Glutamatergic neuron (in vitro differentiated cells): ENCODE results near the gene IL19. TPM values are rescaled to one million over a fixed set of nuclear protein-coding genes. Genes with fewer than 3 reads are reported as not detected.
"Not testable (repeated sequence)": the region's sequence is repeated elsewhere in the genome, so short reads cannot be mapped to it uniquely, and the experiment has no call there.

Source experiments
- DNase-seq: peaks from one replicate; pipeline ENCODE4 v3.0.0; 2022
- H3K27ac Mint-ChIP-seq: one replicate; pipeline ENCODE4 v1.8.0; 2020; ENCODE audit warnings: mild to moderate bottlenecking, mixed read lengths, inconsistent platforms; ENCODE audit not compliant: unreplicated experiment
- H3K27me3 Mint-ChIP-seq: one replicate; pipeline ENCODE4 v1.8.0; 2020; ENCODE audit warnings: mild to moderate bottlenecking, moderate library complexity, mixed read lengths, inconsistent platforms; ENCODE audit not compliant: unreplicated experiment
- H3K36me3 Mint-ChIP-seq: one replicate; pipeline ENCODE4 v1.8.0; 2020; ENCODE audit warnings: mild to moderate bottlenecking, mixed read lengths, inconsistent platforms; ENCODE audit not compliant: unreplicated experiment
- H3K4me1 Mint-ChIP-seq: one replicate; pipeline ENCODE4 v1.8.0; 2020; ENCODE audit warnings: mild to moderate bottlenecking, low read depth, mixed read lengths, inconsistent platforms; ENCODE audit not compliant: unreplicated experiment
- H3K4me3 Mint-ChIP-seq: one replicate; pipeline ENCODE4 v1.8.0; 2020; ENCODE audit warnings: mild to moderate bottlenecking, mixed read lengths, inconsistent platforms; ENCODE audit not compliant: unreplicated experiment
- H3K9me3 Mint-ChIP-seq: one replicate; pipeline ENCODE4 v1.8.0; 2020; ENCODE audit warnings: mild to moderate bottlenecking, moderate library complexity, mixed read lengths, inconsistent platforms; ENCODE audit not compliant: unreplicated experiment
- total RNA-seq: library from RNA; stranded (reverse); fragmentation: NEBNext Ultra II Directional; extraction: Animal tissue kit (Norgen Biotek cat#: 25700); gene quantifications from one replicate; pipeline ENCODE4 v1.2.1, GENCODE V29; 2021; ENCODE audit not compliant: unreplicated experiment
- TF ChIP-seq, protein P1 (sequence below): fragments of 200-600 bp; sonication (generic); IDR thresholded peaks from one replicate; pipeline ENCODE4 v1.5.0; 2021; ENCODE audit not compliant: partially characterized antibody, unreplicated experiment

IL19 gene
- total RNA-seq, 1 donor from 2014 or later: not detected

DNA sequence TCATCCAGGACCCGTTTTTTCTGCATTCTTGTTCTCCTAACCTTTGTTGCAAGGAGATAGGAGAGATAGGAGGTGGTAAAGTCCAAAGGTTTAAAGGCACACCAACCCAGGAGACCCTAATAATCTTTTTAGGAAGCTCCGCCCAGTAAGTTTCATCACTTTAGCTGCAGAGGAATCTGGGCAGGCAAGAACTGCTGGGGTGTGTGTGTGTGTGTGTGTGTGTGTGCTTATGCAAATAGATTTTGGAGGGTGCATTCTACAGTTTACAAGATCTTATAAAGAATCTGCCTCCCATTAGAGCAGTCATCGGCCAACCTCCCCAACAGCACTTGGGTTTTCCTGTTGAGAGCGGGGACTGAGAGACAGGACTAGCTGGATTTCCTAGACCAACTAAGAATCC is 5.7 kb downstream of the IL19 start:
- Mint-ChIP-seq H3K9me3 (no peaks in the 10 kb centered on the region), H3K4me1 (no peaks in the 10 kb centered on the region), H3K36me3 (no peaks in the 10 kb centered on the region), H3K27me3 (peaks cover 3% of the 10 kb centered on the region), H3K4me3 (no peak overlapping the region), H3K27ac (no peak overlapping the region)
- DNase-seq: no peak
- TF ChIP-seq, protein P1, sequence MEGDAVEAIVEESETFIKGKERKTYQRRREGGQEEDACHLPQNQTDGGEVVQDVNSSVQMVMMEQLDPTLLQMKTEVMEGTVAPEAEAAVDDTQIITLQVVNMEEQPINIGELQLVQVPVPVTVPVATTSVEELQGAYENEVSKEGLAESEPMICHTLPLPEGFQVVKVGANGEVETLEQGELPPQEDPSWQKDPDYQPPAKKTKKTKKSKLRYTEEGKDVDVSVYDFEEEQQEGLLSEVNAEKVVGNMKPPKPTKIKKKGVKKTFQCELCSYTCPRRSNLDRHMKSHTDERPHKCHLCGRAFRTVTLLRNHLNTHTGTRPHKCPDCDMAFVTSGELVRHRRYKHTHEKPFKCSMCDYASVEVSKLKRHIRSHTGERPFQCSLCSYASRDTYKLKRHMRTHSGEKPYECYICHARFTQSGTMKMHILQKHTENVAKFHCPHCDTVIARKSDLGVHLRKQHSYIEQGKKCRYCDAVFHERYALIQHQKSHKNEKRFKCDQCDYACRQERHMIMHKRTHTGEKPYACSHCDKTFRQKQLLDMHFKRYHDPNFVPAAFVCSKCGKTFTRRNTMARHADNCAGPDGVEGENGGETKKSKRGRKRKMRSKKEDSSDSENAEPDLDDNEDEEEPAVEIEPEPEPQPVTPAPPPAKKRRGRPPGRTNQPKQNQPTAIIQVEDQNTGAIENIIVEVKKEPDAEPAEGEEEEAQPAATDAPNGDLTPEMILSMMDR: no peak

DNA sequence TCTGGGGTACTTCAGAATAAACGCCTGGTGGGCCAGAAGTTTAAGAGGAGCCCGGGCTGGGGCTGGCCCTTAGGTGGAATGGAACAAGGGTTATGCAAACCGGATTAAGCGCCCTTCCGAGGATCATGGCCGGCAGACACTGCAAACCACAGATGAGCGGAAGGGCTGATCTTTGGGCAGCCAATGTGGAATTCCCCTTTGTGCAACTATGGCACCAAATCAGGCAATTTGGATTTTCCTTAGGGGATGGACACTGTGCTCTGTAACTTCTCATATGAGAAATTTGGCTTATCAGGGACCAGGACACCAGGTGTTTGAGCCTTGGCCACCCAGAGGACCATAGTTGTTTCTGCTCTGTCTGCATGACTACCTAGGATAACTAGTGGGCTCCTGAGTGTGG is 7.5 kb downstream of the IL19 start:
- Mint-ChIP-seq H3K4me1 (no peaks in the 10 kb centered on the region), H3K27me3 (peaks cover 1% of the 10 kb centered on the region), H3K36me3 (no peaks in the 10 kb centered on the region), H3K9me3 (no peaks in the 10 kb centered on the region), H3K27ac (no peak overlapping the region), H3K4me3 (no peak overlapping the region)
- DNase-seq: no peak
- TF ChIP-seq, protein P1: no peak

GRCh38 chr1:206778911-206779310 is 8.3 kb downstream of the IL19 start:
- H3K9me3 Mint-ChIP-seq: not testable (repeated sequence)

DNA sequence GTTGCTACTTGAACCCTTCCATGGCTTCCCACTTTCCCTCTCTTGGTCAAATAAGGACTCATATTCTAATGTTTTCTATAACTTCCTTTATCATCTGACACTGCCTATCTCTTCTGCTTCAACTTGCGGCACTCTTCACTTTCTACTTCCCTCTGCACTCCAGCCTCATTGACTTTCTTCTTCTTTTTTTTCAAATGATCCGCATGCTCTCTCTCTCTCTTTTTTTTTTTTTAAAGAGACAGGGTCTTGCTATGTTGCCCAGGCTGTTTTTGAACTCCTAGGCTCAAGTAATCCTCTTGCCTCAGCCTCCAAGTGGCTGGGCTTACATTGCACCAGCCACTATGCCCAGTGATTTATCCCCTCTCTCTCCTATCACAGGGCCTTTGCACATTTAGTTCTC is 9.1 kb downstream of the IL19 start:
- no peaks in the 10 kb centered on the region for H3K36me3 Mint-ChIP-seq
- no peak for DNase-seq
- TF ChIP-seq, protein P1: no peak
- H3K4me1 Mint-ChIP-seq: peaks cover 5% of the 10 kb centered on the region
- no peak overlapping the region for H3K27ac Mint-ChIP-seq
- peaks cover 3% of the 10 kb centered on the region for H3K27me3 Mint-ChIP-seq
- H3K9me3 Mint-ChIP-seq: no peaks in the 10 kb centered on the region
- H3K4me3 Mint-ChIP-seq: no peak overlapping the region

More at GRCh38 chr1:206778911-206779310, 8.3 kb downstream of the IL19 start:
- H3K36me3 Mint-ChIP-seq, H3K27ac Mint-ChIP-seq, H3K4me1 Mint-ChIP-seq, DNase-seq, H3K27me3 Mint-ChIP-seq, H3K4me3 Mint-ChIP-seq: not testable (repeated sequence)

GRCh38 chr1:206782448-206782847 is 11.9 kb downstream of the IL19 start:
- no peak for DNase-seq
- Mint-ChIP-seq H3K27ac (no peak overlapping the region), H3K27me3 (peaks cover 3% of the 10 kb centered on the region), H3K36me3 (no peaks in the 10 kb centered on the region), H3K9me3 (peaks cover 2% of the 10 kb centered on the region), H3K4me3 (no peak overlapping the region), H3K4me1 (peaks cover 12% of the 10 kb centered on the region)
- TF ChIP-seq, protein P1: no peak

DNA sequence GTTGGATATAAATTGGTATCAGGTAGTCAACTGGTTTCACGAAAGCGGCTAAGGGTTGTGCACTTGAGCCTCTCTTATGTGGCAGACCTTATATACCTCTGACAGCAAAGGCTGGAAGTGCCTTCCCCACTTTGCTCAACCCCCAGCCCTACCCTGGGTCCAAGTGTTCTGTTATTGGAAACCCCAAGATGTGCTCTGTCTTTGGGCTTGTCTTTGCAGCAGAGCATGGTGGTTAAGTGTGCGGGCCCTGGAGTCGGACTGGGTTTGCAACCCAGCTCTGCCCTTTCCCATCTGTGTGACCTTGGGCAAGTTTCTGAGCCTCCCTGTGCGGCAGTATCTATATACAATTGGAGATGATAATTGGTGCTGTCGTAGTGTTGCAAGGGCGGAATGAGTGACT is 12.9 kb downstream of the IL19 start:
- H3K9me3 Mint-ChIP-seq: peaks cover 2% of the 10 kb centered on the region
- no peak overlapping the region for H3K4me3 Mint-ChIP-seq
- TF ChIP-seq, protein P1: no peak
- no peak overlapping the region for H3K27ac Mint-ChIP-seq
- peaks cover 3% of the 10 kb centered on the region for H3K27me3 Mint-ChIP-seq
- H3K36me3 Mint-ChIP-seq: no peaks in the 10 kb centered on the region
- H3K4me1 Mint-ChIP-seq: peaks cover 12% of the 10 kb centered on the region
- no peak for DNase-seq
